Breast epithelium (tissue), 3 donors: ENCODE results near the gene CDH4.

ENCODE experiments used
- POLR2A ChIP-seq: fragments of 450-650 bp; IDR thresholded peaks from one replicate; pipeline ENCODE4 v1.6.1; 2016; ENCODE audit warnings: antibody characterized with exemption, mild to moderate bottlenecking, moderate library complexity
- POLR2AphosphoS5 ChIP-seq, 3 donors: sonication (generic); formaldehyde crosslinking; IDR thresholded peaks; one replicate each; pipeline ENCODE4 v1.6.1; 2017; ENCODE audit warnings: antibody characterized with exemption in 3 of 3
- TF ChIP-seq, protein P1 (sequence below), 3 donors: fragments of 450-650 bp; IDR thresholded peaks; one replicate each; pipeline ENCODE4 v1.5.1; 2016 to 2017; ENCODE audit warnings: antibody characterized with exemption in 3 of 3, mild to moderate bottlenecking in 3 of 3, moderate library complexity in 3 of 3

DNA sequence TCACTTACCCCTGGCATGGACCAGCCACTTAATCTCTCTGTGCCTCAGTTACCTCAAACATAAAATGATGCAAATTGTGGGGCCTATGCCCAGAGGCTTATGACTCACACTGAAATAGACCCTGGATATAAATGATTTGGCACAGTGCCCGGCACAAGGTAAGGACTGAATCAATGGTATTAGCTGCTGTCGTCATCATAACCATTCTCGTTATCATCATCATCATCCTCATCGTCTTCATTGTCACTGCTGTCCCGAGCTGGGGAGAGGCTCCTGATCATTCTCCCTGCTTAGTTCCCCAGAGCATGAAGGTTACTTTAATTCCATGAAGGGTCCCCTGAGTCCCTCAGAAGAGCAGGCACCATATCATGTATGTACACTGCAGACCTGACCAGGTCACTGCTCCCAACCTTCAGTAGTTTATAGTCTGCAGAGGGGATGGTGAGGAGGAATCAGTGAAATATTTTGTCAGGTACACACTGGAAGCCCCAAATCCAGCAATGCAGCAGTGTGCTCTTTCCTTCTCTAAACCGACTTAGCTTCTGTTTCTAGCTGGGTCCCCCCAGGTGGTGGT is 664.3 kb downstream of the CDH4 start:
- TF ChIP-seq POLR2AphosphoS5 (IDR thresholded peaks at IDR 0.05), result no peak
- TF ChIP-seq, protein P1, sequence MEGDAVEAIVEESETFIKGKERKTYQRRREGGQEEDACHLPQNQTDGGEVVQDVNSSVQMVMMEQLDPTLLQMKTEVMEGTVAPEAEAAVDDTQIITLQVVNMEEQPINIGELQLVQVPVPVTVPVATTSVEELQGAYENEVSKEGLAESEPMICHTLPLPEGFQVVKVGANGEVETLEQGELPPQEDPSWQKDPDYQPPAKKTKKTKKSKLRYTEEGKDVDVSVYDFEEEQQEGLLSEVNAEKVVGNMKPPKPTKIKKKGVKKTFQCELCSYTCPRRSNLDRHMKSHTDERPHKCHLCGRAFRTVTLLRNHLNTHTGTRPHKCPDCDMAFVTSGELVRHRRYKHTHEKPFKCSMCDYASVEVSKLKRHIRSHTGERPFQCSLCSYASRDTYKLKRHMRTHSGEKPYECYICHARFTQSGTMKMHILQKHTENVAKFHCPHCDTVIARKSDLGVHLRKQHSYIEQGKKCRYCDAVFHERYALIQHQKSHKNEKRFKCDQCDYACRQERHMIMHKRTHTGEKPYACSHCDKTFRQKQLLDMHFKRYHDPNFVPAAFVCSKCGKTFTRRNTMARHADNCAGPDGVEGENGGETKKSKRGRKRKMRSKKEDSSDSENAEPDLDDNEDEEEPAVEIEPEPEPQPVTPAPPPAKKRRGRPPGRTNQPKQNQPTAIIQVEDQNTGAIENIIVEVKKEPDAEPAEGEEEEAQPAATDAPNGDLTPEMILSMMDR (IDR thresholded peaks at IDR 0.05), result no peak
- TF ChIP-seq POLR2A, result no peak
